ENCODE results near the gene GSDMA.

- TF ChIP-seq EZH2 (IDR thresholded peaks at IDR 0.05; ENCODE audit: insufficient read depth, low read length) (no peak), CTCF (IDR thresholded peaks at IDR 0.05; ENCODE audit: insufficient read depth, low read depth, low read length) (no peak)
These were observed 28.9 kb upstream of the GSDMA start for GRCh38 chr17:39933912-39934311.

Data from astrocyte (in vitro differentiated cells and primary cell).